Natural killer cell (primary cell): ENCODE measurements around the gene ZFYVE1. TPM values are rescaled to one million over a fixed set of nuclear protein-coding genes. Genes with fewer than 3 reads are reported as not detected.
"Not testable (repeated sequence)": the region's sequence is repeated elsewhere in the genome, so short reads cannot be mapped to it uniquely, and the experiment has no call there.

Source experiments
- ATAC-seq, 3 donors: fragments of 150-1000 bp in 2 of 3; fragments of 200-7000 bp in 1 of 3; cut with Tn5 transposase; 1 replicate in 1 of 3; 2 replicates in 2 of 3; pipeline ENCODE4 v1.10.0; 2021; ENCODE audit warnings: mild to moderate bottlenecking in 2 of 3, moderate library complexity in 2 of 3
- DNase-seq, 2 donors: peaks; one replicate each; pipeline versions ENCODE4 v3.0.0 to v3.0.0-alpha.2; 2013 to 2021; ENCODE audit warnings: mixed read lengths in 1 of 2
- H3K27ac ChIP-seq: one replicate; pipeline ENCODE4 v1.5.1; 2013; ENCODE audit warnings: mild to moderate bottlenecking, low read length
- H3K27me3 ChIP-seq: one replicate; pipeline ENCODE4 v1.6.1; 2013; ENCODE audit warnings: low read length; ENCODE audit not compliant: control insufficient read depth, insufficient read depth
- H3K36me3 ChIP-seq: one replicate; pipeline ENCODE4 v1.6.1; 2013; ENCODE audit warnings: low read length; ENCODE audit not compliant: control insufficient read depth, insufficient read depth
- H3K4me1 ChIP-seq: one replicate; pipeline ENCODE4 v1.6.1; 2013; ENCODE audit warnings: low read length; ENCODE audit not compliant: control insufficient read depth, insufficient read depth
- H3K4me3 ChIP-seq: one replicate; pipeline ENCODE4 v1.5.1; 2013; ENCODE audit warnings: low read length
- H3K9me3 ChIP-seq: one replicate; pipeline ENCODE4 v1.6.1; 2013; ENCODE audit warnings: low read length; ENCODE audit not compliant: control insufficient read depth, insufficient read depth
- H3K27ac Mint-ChIP-seq, 2 donors: one replicate each; pipeline ENCODE4 v1.8.0; 2022; ENCODE audit warnings: mild to moderate bottlenecking in 2 of 2, mixed read lengths in 2 of 2, moderate library complexity in 1 of 2
- H3K27me3 Mint-ChIP-seq, 2 donors: one replicate each; pipeline ENCODE4 v1.8.0; 2022; ENCODE audit warnings: low read depth in 2 of 2, mixed read lengths in 2 of 2
- H3K36me3 Mint-ChIP-seq: one replicate; pipeline ENCODE4 v1.8.0; 2022; ENCODE audit warnings: mixed read lengths
- H3K4me1 Mint-ChIP-seq, 2 donors: one replicate each; pipeline ENCODE4 v1.8.0; 2022; ENCODE audit warnings: mixed read lengths in 2 of 2
- H3K4me3 Mint-ChIP-seq: one replicate; pipeline ENCODE4 v1.8.0; 2022; ENCODE audit warnings: mild to moderate bottlenecking, moderate library complexity, mixed read lengths
- H3K9me3 Mint-ChIP-seq, 2 donors: one replicate each; pipeline ENCODE4 v1.8.0; 2022; ENCODE audit warnings: mixed read lengths in 2 of 2
- WGBS: methylation state at CpG from one replicate; pipeline ENCODE4 v1.1.7; 2013; ENCODE audit warnings: missing lambda C conversion rate; ENCODE audit not compliant: insufficient coverage; 5-methylcytosine and 5-hydroxymethylcytosine counted together
- intact Hi-C: fragments of 100-400 bp; cut with micrococcal nuclease; formaldehyde crosslinking; loops from one replicate; pipeline ENCODE4 v1.14.2; 2022
- total RNA-seq, 4 donors: library from RNA; stranded (reverse); fragments of 120-200 nt in 1 of 4; gene quantifications; one replicate each; pipeline versions ENCODE4 v1.2.3 to v1.2.4, GENCODE V29; 2013 to 2022
- TF ChIP-seq, protein P1 (sequence below): fragments of 200-600 bp; IDR thresholded peaks from one replicate; pipeline ENCODE4 v1.8.0; 2022; ENCODE audit warnings: antibody characterized with exemption

Gene ZFYVE1
- total RNA-seq, 3 donors from 2014 or later (not counting 1 experiment from before 2014, with no cell fraction given), result 24.1 to 28.6 (median 25.6) TPM

DNA sequence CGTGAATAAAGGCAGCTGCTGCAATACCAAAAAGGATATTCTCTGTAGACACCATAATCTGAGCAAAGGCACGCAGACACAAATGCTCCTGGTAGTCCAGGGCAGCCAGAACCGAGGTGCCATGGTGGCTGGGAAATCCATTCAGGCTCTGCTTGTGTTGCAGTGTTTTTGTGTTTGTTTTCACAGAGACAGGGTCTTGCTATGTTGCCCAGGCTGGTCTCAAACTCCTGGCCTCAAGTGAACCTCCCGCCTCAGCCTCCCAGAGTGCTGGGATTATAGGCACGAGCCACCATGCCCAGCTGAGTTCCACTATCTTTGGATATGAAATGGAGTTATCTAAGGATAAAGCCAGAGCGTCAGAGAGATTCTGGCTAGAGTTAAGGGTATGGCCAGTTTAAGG, 60.9 kb downstream of the ZFYVE1 start:
- no peak overlapping the region for H3K27ac ChIP-seq
- Mint-ChIP-seq H3K4me1 (peaks cover 0 to 5% of the 10 kb centered on the region in 2 donors), H3K36me3 (no peaks in the 10 kb centered on the region), H3K9me3 (no peaks in the 10 kb centered on the region), H3K27ac (no peak overlapping the region), H3K27me3 (no peaks in the 10 kb centered on the region), H3K4me3 (no peak overlapping the region)
- TF ChIP-seq, protein P1, sequence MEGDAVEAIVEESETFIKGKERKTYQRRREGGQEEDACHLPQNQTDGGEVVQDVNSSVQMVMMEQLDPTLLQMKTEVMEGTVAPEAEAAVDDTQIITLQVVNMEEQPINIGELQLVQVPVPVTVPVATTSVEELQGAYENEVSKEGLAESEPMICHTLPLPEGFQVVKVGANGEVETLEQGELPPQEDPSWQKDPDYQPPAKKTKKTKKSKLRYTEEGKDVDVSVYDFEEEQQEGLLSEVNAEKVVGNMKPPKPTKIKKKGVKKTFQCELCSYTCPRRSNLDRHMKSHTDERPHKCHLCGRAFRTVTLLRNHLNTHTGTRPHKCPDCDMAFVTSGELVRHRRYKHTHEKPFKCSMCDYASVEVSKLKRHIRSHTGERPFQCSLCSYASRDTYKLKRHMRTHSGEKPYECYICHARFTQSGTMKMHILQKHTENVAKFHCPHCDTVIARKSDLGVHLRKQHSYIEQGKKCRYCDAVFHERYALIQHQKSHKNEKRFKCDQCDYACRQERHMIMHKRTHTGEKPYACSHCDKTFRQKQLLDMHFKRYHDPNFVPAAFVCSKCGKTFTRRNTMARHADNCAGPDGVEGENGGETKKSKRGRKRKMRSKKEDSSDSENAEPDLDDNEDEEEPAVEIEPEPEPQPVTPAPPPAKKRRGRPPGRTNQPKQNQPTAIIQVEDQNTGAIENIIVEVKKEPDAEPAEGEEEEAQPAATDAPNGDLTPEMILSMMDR, result no peak
- no peak overlapping the region for H3K4me3 ChIP-seq
- peaks cover 19% of the 10 kb centered on the region for H3K36me3 ChIP-seq
- ATAC-seq (no peak), DNase-seq (no peak)
- intact Hi-C loops, result no loop called here
- 96% methylated on average over 6 of the region's 6 CpGs for WGBS
- no peaks in the 10 kb centered on the region for H3K27me3 ChIP-seq
- H3K4me1 ChIP-seq, result no peaks in the 10 kb centered on the region
- H3K9me3 ChIP-seq, result no peaks in the 10 kb centered on the region

DNA sequence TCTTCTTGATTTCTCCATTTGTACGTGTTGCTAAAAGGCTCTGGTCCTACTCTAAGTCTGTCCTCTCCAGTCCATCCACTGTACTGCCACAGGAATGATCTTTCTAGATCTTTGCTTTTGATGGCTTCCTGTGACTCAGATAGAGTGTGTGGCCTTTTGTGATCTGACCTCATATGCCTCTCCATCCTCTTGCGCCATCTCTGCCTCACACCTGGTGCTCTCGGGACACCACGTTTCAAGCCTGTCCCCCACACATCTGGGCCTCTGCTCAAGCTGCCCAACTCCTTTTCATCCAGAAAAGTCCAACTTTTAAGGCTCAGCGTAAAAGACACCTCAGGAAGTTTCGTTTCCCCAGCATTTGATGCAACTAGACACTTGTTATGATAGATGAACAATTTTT, 61.7 kb downstream of the ZFYVE1 start:
- Histone ChIP-seq H3K4me3 (no peak overlapping the region), H3K27me3 (no peaks in the 10 kb centered on the region), H3K4me1 (no peaks in the 10 kb centered on the region), H3K9me3 (no peaks in the 10 kb centered on the region), H3K36me3 (peaks cover 18% of the 10 kb centered on the region), H3K27ac (no peak overlapping the region)
- intact Hi-C loops, result no loop called here
- Mint-ChIP-seq H3K27me3 (no peaks in the 10 kb centered on the region), H3K36me3 (no peaks in the 10 kb centered on the region), H3K4me3 (no peak overlapping the region), H3K27ac (peak overlapping the region in 1 of 2 donors; percentile 15), H3K9me3 (no peaks in the 10 kb centered on the region), H3K4me1 (peaks cover 0 to 5% of the 10 kb centered on the region in 2 donors)
- DNase-seq (no peak), ATAC-seq (peak in 1 of 3 donors; percentile 25)
- TF ChIP-seq, protein P1, result no peak
- 76% methylated on average over 4 of the region's 6 CpGs for WGBS

DNA sequence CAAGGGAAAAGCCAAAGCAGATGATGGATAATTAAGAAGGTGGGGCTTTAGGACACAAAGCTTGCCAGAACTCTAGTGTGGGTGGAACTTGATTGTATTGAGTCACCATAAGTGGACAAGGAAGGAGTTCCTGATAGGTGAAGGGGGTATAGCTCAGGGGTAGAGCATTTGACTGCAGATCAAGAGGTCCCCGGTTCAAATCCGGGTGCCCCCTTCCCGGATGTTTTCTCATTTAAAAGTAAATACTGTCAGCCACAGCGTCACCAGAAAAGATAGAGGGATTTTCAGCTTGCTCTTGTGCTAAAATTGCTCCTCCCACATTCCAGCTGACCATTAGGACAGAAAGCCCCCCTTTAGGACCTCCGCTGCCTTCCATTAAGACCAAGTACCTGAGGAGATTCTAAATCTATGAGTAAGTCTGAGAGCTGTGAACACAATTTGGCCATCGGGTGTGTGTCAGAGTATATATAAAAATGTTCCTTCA, 64.0 kb downstream of the ZFYVE1 start:
- TF ChIP-seq, protein P1, result no peak
- 85% methylated on average over 4 of the region's 6 CpGs for WGBS
- no peak overlapping the region for H3K27ac Mint-ChIP-seq

DNA sequence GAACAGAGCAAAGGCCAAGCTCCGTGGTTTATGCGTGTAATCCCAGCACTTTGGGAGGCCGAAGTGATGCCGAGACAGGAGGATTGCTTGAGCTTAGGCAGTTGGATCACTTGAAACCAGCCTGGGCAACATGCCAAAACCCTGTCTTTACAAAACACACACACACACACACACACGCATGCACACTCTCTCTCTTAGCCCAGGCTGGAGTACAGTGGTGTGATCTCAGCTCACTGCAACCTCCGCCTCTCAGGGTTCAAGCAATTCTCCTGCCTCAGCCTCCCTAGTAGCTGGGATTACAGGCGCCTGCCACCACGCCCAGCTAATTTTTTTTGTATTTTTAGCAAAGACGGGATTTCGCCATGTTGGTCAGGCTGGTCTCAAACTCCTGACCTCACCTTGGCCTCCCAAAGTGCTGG, 64.6 kb downstream of the ZFYVE1 start:
- H3K4me3 ChIP-seq, H3K27me3 ChIP-seq, H3K27ac Mint-ChIP-seq, H3K36me3 Mint-ChIP-seq, H3K9me3 Mint-ChIP-seq, H3K9me3 ChIP-seq, ATAC-seq, H3K27ac ChIP-seq, intact Hi-C loops, DNase-seq, H3K4me1 Mint-ChIP-seq, H3K4me3 Mint-ChIP-seq, H3K4me1 ChIP-seq, H3K27me3 Mint-ChIP-seq: not testable (repeated sequence)
- peaks cover 24% of the 10 kb centered on the region for H3K36me3 ChIP-seq
- 82% methylated on average over 10 of the region's 10 CpGs for WGBS

More for the DNA sequence above, 64.0 kb downstream of the ZFYVE1 start:
- peaks cover 0 to 5% of the 10 kb centered on the region in 2 donors for H3K4me1 Mint-ChIP-seq
- Histone ChIP-seq H3K27me3 (no peaks in the 10 kb centered on the region), H3K27ac (no peak overlapping the region), H3K4me3 (no peak overlapping the region), H3K4me1 (no peaks in the 10 kb centered on the region), H3K9me3 (no peaks in the 10 kb centered on the region), H3K36me3 (peaks cover 20% of the 10 kb centered on the region)
- no peak for ATAC-seq
- peaks cover 9% of the 10 kb centered on the region for H3K36me3 Mint-ChIP-seq
- no peaks in the 10 kb centered on the region for H3K27me3 Mint-ChIP-seq
- no peaks in the 10 kb centered on the region for H3K9me3 Mint-ChIP-seq
- no peak overlapping the region for H3K4me3 Mint-ChIP-seq
- intact Hi-C loops, result no loop called here
- DNase-seq, result no peak
